Keratinocyte (primary cell): Measurements from ENCODE around the gene MEIS2.

Experiments used
- EZH2 ChIP-seq: IDR thresholded peaks from one replicate; pipeline ENCODE4 v1.6.1; 2012; ENCODE audit warnings: inconsistent platforms, mild to moderate bottlenecking, low read length, moderate library complexity
- TF ChIP-seq, protein P1 (sequence below), 3 experiments: IDR thresholded peaks in 1 of 3; conservative IDR thresholded peaks in 1 of 3; optimal IDR thresholded peaks in 1 of 3; 2 replicates in 2 of 3; 3 replicates in 1 of 3; pipeline versions ENCODE3 to v1.5.1; 2011; ENCODE audit warnings: low read length in 3 of 3, mild to moderate bottlenecking in 3 of 3, moderate library complexity in 2 of 3, control low read depth in 1 of 3, inconsistent platforms in 1 of 3; ENCODE audit not compliant: insufficient read depth in 2 of 3; ENCODE audit errors: extremely low read depth in 1 of 3

DNA sequence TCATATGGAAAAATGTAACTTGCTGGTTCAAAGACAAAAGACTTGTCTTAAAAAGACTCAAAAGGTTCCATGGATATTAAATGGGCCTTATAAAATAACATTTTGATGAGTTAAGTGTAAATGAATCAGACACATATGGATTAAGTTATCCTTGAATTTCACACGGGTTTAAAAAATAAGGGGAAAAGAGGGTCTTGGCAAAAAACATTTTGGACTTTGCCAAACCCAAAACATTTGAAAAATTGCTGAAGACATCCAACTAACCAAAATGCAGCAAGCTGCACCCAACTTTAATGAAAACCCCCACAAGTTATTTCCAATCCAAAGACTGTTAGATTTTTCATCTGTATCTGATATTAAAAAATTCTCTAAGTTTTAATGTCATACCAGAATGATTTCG lies 200.7 kb downstream of the MEIS2 start:
- TF ChIP-seq, protein P1, sequence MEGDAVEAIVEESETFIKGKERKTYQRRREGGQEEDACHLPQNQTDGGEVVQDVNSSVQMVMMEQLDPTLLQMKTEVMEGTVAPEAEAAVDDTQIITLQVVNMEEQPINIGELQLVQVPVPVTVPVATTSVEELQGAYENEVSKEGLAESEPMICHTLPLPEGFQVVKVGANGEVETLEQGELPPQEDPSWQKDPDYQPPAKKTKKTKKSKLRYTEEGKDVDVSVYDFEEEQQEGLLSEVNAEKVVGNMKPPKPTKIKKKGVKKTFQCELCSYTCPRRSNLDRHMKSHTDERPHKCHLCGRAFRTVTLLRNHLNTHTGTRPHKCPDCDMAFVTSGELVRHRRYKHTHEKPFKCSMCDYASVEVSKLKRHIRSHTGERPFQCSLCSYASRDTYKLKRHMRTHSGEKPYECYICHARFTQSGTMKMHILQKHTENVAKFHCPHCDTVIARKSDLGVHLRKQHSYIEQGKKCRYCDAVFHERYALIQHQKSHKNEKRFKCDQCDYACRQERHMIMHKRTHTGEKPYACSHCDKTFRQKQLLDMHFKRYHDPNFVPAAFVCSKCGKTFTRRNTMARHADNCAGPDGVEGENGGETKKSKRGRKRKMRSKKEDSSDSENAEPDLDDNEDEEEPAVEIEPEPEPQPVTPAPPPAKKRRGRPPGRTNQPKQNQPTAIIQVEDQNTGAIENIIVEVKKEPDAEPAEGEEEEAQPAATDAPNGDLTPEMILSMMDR (optimal IDR thresholded peaks at IDR 0.05 in 1 of 3, IDR thresholded peaks at IDR 0.05 in 1 of 3, conservative IDR thresholded peaks at IDR 0.05 in 1 of 3; ENCODE audit: extremely low read depth in 1 of 3, insufficient read depth in 2 of 3, low read length in 3 of 3), result no peak
- TF ChIP-seq EZH2, result no peak
